Activated T-helper 1 cell treated with anti-CD3 and anti-CD28 coated beads, Interleukin-2, amount 50 U/mL, for 16 hours (primary cell): Measurements from ENCODE around the gene TTLL11.
"Not testable (repeated sequence)": the region's sequence is repeated elsewhere in the genome, so short reads cannot be mapped to it uniquely, and the experiment has no call there.

Experiments used
- DNase-seq, 2 donors: peaks; one replicate each; pipeline ENCODE4 v3.0.0-alpha.2; 2020; ENCODE audit warnings: low read depth in 1 of 2, low spot score in 1 of 2

TTLL11 gene

GRCh38 chr9:121816845-121817450, 276.2 kb downstream of the TTLL11 start:
- DNase-seq = no peak

GRCh38 chr9:121816449-121816817, 276.7 kb downstream of the TTLL11 start:
- no peak for DNase-seq

GRCh38 chr9:121815546-121816448, 277.3 kb downstream of the TTLL11 start:
- DNase-seq = no peak

GRCh38 chr9:121815084-121815483, 278.0 kb downstream of the TTLL11 start:
- no peak for DNase-seq

GRCh38 chr9:121814594-121814993, 278.5 kb downstream of the TTLL11 start:
- no peak for DNase-seq

- DNase-seq = no peak
Observed at GRCh38 chr9:121813519-121814210, 279.4 kb downstream of the TTLL11 start.

- no peak for DNase-seq
Observed at GRCh38 chr9:121812159-121812735, 280.9 kb downstream of the TTLL11 start.

- DNase-seq = no peak
Observed at GRCh38 chr9:121811751-121812150, 281.4 kb downstream of the TTLL11 start.

- DNase-seq = no peak
Observed at GRCh38 chr9:121811140-121811539, 282.0 kb downstream of the TTLL11 start.

GRCh38 chr9:121810489-121810888, 282.6 kb downstream of the TTLL11 start:
- no peak for DNase-seq

GRCh38 chr9:121809356-121810050, 283.6 kb downstream of the TTLL11 start:
- DNase-seq = no peak

- DNase-seq = no peak
Observed at GRCh38 chr9:121808781-121809180, 284.3 kb downstream of the TTLL11 start.

GRCh38 chr9:121807823-121808278, 285.3 kb downstream of the TTLL11 start:
- DNase-seq = no peak

GRCh38 chr9:121807069-121807822, 285.9 kb downstream of the TTLL11 start:
- no peak for DNase-seq

- no peak for DNase-seq
Observed at GRCh38 chr9:121802753-121803152, 290.4 kb downstream of the TTLL11 start.

GRCh38 chr9:121801579-121801978, 291.5 kb downstream of the TTLL11 start:
- DNase-seq = no peak

- no peak for DNase-seq
Observed at GRCh38 chr9:121800376-121800775, 292.7 kb downstream of the TTLL11 start.

GRCh38 chr9:121798941-121799340, 294.2 kb downstream of the TTLL11 start:
- no peak for DNase-seq

GRCh38 chr9:121797081-121797480, 296.0 kb downstream of the TTLL11 start:
- no peak for DNase-seq

GRCh38 chr9:121794334-121794733, 298.8 kb downstream of the TTLL11 start:
- not testable (repeated sequence) for DNase-seq
